Kidney epithelial cell (primary cell): ENCODE results near the gene XPO1. TPM values are rescaled to one million over a fixed set of nuclear protein-coding genes. Genes with fewer than 3 reads are reported as not detected.

Source experiments
- DNase-seq: peaks from one replicate; pipeline ENCODE4 v3.0.0-alpha.2; 2010; ENCODE audit warnings: low read depth
- H3K27me3 ChIP-seq: 2 replicates; pipeline ENCODE4 v1.6.0; 2011; ENCODE audit warnings: low read length; ENCODE audit not compliant: control insufficient read depth, insufficient read depth
- H3K36me3 ChIP-seq: 2 replicates; pipeline ENCODE4 v1.5.1; 2011; ENCODE audit warnings: low read length; ENCODE audit not compliant: control insufficient read depth, insufficient read depth
- H3K4me3 ChIP-seq: 2 replicates; pipeline ENCODE4 v1.5.1; 2011; ENCODE audit warnings: low read depth, mild to moderate bottlenecking, control low read depth, low read length
- CTCF ChIP-seq: IDR thresholded peaks from 2 replicates; pipeline ENCODE4 v1.5.1; 2011; ENCODE audit warnings: mild to moderate bottlenecking, moderate library complexity, low read length, control low read depth, inconsistent platforms; ENCODE audit not compliant: insufficient read depth, poor library complexity, severe bottlenecking
- total RNA-seq: library from RNA; depleted of rRNA; stranded (reverse); fragments of >200 nt; gene quantifications from 2 replicates; pipeline ENCODE4 v1.2.3, GENCODE V29; 2015

Gene XPO1
- total RNA-seq, 1 donor from 2014 or later: 81.5 TPM

GRCh38 chr2:61575447-61575859 is 37.3 kb upstream of the XPO1 start:
- Histone ChIP-seq H3K36me3 (no peaks in the 10 kb centered on the region), H3K27me3 (no peaks in the 10 kb centered on the region), H3K4me3 (no peak overlapping the region)
- DNase-seq: no peak
- TF ChIP-seq CTCF: no peak

GRCh38 chr2:61566566-61566965 is 28.4 kb upstream of the XPO1 start:
- no peak for TF ChIP-seq CTCF
- no peak for DNase-seq
- Histone ChIP-seq H3K4me3 (no peak overlapping the region), H3K36me3 (no peaks in the 10 kb centered on the region), H3K27me3 (no peaks in the 10 kb centered on the region)

DNA sequence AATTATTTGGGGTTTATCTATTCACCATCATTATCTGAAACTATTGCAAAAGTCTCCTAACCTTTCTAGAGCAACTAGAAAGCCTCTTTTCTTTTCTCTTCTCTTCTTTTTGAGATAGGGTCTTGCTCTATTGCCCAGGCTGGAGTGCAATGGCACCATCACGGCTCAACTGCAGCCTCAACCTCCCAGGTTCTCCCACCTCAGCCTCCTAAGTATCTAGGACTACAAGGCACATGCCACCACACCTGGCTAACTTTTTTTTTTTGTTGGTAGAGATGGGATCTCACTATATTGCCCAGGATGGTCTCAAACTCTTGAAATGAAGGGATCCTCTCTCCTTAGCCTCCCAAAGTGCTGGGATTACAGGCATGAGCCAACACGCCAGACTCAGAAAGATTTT is 24.5 kb upstream of the XPO1 start:
- no peak for DNase-seq
- H3K4me3 ChIP-seq: no peak overlapping the region
- H3K27me3 ChIP-seq: no peaks in the 10 kb centered on the region
- TF ChIP-seq CTCF: no peak
- H3K36me3 ChIP-seq: no peaks in the 10 kb centered on the region

DNA sequence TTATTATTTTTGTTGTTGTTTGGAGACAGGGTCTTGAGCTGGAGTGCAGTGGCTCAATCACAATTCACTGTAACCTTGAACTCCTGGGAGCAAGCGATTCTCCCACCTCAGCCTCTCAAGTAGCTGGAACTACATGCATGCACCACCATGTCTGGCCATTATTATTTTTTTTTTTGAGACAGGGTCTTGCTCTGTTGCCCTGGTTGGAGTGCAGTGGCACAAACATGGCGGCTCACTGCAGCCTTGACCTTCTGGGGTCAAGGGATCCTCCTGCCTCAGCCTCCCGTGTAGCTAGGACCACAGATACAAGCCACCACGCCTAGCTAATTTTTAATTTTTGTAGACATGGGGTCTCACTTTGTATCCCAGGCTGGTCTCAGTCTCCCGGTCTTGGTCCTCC is 20.0 kb upstream of the XPO1 start:
- Histone ChIP-seq H3K36me3 (no peaks in the 10 kb centered on the region), H3K4me3 (no peak overlapping the region), H3K27me3 (no peaks in the 10 kb centered on the region)
- TF ChIP-seq CTCF: no peak
- DNase-seq: no peak

DNA sequence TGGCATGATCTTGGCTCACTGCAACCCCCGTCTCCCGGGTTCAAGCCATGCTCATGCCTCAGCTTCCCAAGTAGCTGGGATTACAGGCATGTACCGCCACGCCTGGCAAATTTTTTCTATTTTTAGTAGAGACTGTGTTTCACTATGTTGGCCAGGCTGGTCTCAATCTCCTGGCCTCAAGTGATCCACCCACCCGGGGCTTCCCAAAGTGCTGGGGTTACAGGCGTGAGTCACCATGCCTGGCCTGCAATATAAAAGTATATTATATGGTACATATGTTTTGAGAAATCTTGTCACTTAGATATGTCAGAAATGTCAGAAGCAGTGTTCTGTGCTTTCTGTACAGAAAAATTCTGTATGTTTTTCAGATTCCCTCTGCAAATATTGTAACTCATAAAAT is 19.2 kb upstream of the XPO1 start:
- no peaks in the 10 kb centered on the region for H3K27me3 ChIP-seq
- no peak for DNase-seq
- no peak for TF ChIP-seq CTCF
- no peak overlapping the region for H3K4me3 ChIP-seq
- H3K36me3 ChIP-seq: no peaks in the 10 kb centered on the region

- no peaks in the 10 kb centered on the region for H3K27me3 ChIP-seq
- H3K36me3 ChIP-seq: no peaks in the 10 kb centered on the region
- no peak overlapping the region for H3K4me3 ChIP-seq
- no peak for TF ChIP-seq CTCF
- no peak for DNase-seq
These were observed 16.4 kb upstream of the XPO1 start for GRCh38 chr2:61554604-61555003.
